DMS53 (cell line): ENCODE results near the gene GATA3.
A peak's percentile ranks its signal among the peaks of the same experiment; 100 is the strongest.

Experiments used
- DNase-seq: peaks from one replicate; lab custom pipeline; 2025; lab: John Stamatoyannopoulos, UW

The GATA3 gene

DNA sequence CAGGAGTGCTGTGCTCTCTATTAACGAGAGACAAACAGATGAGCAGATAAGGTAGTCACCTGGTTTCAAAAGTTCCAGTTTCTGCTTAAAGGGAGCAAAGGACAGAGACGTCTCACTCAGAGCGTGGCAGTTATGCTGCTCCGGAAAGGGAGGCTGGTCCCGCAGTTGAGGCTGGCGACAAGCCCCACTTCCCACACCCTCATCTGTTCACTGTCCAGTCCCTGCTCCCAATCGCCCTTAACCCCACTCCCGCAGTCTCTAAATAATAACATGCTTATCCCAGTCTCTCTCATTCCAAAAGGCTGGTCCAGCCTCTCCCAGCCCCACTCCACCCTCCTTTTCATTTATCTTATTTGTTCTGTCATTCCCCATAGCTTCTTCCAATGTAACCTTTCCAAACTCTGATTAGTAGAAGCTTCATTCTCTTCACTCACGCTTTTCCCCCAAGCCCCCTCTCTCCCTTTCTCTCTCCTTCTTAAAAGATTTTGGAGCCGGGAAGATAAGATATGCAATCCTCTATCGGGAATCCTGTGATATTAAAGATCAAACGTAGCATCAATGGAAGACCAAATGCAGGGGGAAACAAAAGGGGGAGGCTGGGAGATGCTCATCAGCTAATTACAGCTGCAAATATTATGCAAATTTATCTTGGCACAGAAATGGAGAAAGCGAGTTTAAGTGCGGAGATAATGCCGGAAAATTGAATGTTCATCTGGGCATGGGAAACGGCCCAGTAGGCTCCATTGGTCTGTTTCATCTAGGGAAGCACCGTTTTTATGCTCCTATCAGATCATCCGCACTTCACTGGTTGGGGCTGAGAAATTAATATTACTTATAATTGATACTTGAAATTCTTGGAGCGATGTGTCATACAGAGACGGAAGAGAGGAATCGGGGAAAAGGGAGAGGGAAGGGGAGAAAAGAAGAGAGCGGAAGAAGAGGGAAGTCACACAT, 16.3 kb upstream of the GATA3 start:
- no peak for DNase-seq

DNA sequence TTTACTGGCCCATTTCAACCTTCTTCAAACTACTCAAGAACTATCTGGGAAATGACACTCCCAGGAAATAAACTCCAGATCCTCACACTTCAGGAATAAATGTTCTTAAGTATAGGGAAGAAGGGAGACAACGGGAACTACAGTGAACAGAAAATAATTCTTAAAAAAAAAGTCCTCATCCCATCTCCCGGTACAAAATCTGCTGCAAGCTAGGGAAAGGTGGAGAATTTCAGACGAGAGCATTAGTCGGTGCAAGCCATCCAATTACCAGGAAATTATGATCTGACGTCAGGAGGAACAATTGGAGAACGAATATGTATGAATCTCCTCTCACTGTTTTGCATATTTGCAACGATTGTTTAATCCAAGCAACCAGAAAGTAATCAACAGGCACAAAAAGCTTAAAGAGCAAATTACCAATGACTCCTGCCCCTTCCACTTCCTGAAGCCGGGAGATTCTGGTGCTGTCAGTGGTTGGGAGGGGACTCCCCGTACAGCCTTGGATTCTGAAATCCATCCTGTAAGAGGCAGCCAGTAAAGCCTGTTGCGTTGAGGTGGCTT, 15.1 kb upstream of the GATA3 start:
- DNase-seq, result no peak

DNA sequence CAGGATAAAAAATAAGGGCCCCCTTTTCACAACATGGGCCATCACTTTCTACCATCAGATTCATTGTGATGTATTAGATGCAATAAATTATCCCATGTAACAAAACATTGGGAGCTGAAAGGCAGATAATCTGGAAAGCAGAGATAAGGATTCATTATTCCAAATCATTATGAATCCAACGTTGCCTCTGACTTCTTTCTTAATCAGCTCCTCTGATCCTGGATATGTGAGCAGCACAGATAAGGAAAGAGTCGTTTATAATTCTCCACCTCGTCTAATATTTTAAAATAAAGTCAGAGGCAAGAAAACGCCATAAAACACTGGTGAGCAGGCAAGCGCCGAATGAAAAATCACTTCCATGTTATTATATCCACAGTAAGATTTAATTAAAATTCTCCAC, 13.8 kb upstream of the GATA3 start:
- DNase-seq, result no peak

DNA sequence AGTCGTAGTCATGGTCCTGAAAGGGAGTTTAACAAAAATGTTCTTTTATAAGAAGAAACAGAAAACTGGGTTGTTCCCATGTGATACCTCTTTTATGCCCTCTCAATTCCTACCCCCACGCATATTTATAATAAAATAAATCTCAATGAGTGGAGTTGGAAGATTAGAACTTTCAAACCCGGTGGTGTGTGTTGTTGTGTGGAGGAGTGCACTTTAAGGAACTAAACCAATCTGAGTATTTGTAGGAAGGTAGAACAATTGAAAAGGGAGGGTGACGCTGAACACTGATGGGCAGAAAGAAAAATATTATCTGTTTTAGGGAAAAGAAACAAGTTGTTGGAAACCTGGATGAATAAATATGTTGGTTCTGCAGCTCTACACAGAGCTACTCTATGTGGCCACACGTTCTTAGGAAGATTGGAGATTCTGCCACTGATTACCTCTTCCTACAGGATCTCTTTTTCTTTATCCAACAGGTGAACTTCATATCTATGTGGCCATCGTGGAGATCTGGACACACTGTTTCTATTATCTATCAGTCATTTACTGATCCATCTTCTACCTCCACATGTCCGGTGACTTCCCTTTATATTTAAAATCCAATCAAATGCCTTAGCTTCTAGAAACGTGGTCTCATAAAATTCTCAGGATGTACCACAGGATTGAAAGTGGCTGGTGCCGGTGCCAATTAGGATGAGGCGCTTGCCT, 13.1 kb upstream of the GATA3 start:
- no peak for DNase-seq

DNA sequence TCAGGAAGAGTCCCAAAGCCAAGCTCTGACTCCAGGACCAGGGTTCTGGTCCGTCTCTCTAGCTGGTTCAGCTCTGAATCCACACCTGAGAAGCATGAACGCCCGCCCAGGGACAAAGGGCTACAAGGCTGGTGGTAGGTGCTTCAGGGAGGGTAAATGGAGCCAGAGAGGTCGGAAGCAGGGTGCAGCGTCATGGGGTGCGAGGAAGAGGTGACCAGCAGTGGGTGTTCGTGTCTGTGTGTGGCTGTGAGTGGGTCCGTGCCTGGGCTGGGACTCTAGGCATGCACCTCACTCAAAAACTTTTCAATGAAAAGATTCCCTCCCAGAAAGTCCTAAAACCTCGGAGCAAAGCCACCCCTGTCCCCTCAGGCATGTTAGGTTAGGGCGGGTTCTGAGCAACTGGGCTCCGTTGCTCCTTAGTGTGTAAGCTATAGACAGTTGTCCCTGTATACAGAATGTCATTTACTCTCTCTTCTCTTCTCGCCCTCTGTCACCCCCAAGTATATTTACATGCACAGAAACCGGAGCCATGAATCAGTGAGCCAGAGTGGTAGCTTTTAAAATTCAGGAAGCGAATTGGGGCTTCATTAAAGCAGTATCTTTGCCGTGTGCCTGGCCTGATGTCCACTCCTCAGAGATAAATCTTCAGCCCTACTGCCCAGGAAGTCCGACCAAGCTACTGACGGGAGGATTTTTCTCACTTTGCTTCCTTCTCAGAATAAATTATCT, 12.3 kb upstream of the GATA3 start:
- DNase-seq, result no peak

DNA sequence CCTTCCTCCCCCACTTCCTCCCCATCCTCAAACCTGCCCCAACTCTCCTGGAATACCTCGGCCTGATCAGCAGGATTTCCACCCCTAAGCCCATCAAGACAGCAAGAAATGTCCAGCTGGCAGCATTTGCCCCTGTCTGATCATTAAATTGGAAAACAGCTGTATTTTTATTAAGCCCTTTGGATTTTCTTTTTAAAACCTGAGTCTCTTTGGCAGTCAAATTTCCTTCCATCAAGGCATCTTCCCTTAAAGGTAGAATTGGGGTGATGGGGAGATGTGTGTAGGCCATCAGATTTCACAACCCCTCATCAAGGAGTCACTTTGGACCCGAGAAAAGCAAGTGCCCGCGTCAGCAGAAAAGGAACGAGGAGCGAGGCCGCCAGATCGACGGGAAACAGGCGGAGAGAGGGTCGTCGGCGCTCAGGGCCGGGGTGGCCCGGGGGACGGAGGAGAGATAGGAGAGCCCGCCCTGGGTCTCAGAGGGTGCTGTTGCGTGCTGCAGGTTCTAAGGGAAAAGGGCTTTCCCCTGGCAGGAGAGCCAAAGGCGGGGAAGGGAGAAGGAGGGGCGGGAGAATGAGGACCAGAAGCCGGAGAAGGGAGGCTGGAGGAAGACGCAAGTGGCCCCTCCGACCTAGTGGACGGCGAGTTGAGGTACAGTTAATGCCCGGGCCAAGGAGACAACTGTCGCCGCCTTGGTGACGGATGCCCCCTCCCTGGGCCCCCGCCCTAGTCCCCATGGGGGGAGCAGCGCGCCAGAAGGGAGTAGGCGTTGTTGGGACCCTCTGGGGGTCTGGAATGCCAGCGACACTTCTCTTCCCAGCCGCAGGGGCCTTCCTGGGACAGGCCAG, 11.5 kb upstream of the GATA3 start:
- no peak for DNase-seq

DNA sequence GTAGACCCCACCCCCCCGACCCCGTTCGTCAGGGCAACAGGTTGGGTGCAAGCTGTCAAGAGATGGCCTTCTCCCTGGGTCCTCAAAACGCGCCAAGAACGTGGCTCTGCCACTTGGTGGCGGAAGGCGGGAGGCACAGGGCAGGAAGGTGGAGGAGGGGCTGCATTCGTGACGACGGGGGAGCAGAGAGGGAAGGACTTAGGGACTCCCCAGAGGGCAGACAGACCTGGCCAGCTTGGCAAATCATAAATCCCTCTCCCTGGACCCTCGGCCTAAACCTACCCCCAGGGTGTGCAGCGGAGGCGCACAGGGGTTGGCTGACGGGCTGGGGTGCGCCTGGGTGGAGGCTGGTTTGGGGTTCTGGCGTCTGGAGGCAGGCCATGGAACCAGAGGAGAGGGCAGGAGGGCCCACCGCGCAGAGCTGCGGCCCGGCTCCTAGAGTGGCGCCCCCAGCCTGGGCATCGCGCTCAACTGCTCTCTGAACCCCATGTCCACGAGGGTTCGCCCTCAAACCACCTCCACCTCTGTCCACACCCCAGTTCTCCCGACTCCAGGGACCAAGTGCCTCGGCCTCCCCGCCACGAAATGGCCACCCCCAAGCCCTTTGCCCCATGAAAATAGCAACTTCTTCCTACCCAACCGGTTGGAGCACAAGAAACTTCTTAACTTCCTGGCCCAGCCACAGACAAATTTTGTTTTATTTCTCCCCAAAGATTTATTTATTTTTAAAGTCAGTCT, 10.8 kb upstream of the GATA3 start:
- DNase-seq, result no peak

DNA sequence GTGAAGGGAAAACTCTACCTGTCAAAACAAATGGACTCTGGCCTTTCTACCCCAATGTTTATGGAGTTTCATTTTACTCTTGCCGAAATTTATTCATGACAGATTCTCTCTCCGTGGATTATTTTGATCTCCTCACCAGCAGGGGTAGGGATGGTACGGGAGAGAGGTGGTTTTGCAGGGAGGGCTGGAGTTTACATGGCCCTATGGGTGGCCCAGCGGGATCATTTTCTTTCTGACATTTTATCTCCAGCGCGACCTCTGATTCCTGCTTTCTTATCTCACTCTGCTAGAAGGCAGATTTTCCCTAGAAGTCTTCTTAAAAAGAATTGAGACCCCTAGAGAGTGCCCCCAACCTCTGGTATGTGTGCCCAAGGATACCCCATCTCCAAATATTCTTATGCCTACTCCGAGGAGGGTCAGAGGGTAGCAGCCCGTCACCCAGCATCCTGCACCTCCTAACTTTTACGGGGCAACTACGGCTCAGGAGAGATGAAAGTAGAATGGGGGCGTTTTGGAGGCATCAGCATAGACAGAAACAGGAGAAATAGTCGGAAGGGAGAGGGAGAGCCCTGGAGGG, 10.1 kb upstream of the GATA3 start:
- DNase-seq, result no peak

DNA sequence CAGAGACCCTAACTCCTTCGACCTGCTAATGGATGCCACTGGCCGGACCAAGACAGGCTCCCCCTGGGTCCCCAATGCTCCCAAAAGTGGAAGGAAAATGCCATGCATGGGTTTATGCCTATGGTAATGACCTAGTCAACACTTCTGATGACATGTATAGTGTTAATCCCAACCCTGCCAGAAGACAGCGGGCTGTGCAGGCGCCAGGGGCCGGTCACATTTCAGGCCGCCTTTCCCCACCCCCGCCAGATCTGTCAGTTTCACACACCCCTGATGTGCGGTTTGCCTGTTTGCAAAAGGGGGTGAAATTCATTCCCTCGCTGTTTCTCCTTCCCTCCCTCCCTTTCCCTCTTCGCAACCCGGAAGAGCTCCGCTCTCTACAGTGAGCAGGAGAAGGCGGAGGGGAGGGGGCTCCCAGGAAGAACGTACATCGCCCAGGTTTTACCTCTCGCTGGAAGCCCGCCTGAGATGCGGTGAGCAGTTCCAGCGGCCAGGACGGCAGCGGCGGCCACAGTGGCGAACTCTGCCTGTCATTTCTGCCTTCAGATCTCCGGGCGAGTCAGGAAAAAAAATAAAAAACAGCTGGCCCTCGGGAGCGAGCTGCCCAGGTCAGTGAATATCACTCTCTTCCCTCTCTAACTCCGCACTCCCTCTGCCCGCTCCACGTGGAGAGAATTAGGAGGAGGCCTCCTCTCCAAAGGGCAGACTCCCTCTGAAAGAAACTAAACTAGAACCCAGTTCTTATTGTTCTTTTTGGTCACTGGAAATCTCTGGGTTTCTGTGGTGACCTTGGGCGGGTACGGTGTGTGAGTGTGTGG, 9.4 kb upstream of the GATA3 start:
- DNase-seq, result peak; percentile 48

DNA sequence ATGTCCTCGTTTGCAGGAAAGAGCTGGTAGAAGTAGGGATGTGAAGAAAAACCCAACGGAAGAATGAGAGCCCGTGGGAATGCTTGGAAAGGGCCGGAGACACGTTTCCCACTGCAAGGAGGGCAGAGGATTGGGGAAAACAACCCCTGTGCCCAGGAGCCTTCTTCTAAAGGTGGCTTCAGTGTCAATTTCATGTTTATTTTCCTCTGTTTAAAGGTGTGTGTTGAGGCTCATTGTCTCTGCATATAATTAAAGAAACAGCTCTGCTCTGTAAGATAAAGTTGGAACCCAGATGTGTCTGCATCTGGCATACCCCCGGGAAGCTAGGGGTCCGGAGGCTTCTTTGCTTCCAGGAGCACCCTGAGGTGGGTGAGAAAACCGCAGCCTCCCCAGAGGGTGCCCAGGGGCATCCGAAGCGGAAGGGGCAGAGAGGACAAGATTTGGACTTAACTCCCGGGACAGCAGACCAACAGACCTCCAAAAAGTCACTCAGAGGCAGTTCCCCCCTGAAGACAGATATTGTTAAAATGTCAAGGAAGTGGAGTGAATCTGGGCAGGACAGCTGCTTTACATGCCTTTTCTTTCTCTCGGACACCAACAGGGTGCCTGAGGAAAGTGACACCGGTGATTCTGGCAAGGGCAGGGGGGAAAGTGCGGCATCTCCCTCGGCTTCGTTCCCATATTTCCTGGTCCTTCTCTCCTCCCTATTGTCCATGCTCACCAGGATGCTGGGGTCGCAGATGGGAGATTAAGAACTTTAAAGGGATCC, 8.6 kb upstream of the GATA3 start:
- DNase-seq, result no peak

DNA sequence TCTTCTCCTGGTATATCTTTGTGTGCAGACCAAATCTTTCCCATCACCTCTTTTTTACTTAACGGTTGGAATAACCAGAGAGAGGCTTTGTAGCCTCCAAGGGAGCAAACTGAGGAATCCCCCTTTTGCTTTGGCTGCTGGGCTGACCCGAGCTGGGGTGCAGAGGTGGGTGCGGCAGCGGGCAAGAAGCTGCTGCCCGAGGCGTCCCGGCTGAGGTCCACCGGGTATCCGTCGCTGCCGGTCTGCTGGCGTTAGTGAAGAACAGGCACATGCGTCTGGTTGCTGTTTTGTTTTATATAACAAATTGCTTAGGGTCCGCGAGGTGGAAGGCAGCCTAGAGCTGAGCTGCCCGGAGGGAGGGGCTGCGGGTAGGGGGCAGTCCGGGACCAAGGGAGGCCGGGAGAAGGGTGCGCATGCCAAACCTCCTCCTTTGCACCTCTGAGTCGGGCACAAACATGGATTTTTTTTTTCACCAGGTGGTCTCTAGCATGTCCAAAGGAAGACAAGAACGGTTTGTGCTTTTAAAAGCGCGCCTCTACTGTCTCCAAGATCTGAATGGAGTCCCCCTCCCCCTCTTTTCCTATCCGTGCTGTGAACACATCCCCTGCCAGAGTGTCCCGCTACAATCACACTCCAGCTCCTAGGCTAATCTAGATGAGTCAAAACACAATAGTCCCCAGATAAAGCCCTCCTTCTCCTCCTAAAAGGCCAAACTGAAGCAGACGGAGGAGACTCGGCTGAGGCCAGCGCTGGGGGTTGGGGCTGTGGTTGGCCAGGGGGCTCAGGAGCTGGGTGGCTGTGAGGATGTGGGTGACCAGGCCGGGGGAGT, 6.8 kb upstream of the GATA3 start:
- DNase-seq, result no peak

DNA sequence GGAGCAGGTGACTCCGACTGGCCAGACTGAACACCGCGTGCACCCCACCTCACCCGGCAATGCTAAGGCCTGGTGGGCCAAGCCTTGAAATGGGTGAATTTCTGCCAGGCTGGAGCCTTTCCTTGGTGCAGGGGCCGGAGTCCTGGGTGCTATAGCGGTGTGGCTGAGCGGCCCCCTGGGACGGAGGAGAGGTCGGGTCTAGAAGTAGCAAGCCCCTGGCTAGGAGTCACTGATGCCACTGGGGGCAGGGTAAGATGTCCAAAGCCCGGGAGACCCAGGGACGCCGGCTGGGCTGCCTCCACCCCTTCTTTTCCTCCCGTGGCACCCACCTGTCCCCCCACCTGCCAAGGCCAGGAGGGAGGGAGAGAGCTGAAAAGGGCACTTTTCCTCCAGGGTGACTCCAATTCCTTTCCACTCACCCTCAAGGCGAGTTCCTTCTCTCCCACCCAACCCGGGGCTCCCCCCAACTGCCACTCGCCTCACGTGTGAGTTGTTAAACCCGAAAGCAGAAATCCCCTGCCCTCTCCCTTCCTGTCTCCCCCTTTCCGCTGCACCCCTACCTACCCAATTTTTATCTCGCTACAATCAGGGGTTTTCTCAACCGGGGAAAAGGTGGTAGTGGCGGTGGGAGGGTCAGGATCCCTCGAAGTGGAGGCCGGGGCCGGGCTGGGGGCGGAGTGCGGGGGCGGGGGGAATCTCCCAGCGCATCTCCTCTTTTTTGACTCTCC, 6.0 kb upstream of the GATA3 start:
- DNase-seq, result no peak

DNA sequence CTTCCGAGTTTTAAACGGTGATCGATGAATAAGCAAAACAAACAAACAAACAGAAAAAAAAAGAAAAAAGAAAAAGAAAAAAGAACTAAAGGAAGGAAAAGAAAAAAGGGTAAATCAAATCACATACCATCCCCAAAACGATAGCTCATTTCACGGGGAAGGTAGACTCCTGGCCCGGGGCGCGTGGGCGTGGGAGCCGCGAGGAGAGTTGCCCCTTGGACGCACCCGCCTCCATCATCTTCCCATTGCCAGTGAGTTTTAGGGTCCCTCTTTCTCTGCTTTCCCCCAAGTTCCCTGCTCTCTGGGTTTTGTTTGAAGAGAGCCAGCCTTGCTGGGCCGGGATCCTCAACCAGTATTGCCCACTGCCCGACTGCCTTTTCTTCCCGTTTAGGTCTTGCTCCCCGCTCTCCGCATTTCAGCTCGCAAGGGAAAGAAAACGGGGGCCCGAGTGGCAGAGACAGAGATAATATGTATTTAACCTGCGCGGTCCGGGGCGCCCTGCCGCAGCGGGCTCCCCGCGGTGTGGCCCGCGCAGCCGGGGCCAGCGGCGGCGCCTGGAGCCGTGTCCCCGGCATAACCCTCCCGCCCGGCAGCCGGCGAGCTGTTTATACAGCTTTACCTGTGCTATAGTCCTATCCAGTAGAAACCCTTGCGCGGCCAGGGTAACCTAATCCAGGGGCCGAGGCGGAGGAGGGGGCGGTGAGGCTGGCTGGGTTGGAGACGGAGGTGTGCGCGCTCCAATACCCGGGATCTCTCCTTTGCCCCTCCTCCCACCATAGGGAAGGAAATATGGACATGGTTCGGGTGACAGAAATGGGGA, 5.2 kb upstream of the GATA3 start:
- no peak for DNase-seq

DNA sequence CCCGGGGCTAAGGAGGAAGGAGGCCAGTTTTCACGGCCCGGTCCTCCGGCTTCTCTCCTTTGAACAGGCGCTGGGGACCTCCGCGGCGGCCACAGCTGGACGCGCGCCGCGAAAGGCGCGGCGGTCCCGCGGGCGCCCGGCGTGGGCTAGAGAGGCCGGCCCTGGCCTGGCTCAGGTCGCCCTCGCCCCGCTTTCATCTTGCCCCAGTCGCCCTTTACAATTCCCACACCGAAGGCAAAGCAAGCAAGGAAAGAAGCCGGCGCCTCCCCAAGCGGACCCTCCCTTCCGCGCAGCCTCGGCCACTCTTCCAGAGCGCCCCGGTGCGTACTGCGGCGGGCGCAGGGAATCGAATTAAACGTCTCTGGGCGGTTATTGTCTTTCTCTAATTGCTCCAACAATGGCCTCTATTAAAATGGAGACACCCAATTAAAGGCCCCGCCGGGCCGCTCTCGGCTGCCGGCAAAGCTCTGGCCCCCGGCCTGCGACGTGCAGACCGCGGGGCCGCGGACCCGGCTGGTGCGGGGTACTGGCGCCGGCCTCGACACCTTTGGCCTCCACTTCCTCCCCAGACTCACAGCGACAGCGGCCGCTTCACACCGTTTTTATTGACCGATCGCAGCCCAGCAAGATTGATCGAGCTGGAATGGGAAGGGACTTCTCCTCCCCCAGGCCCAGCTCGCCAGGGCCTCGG, 4.5 kb upstream of the GATA3 start:
- no peak for DNase-seq

DNA sequence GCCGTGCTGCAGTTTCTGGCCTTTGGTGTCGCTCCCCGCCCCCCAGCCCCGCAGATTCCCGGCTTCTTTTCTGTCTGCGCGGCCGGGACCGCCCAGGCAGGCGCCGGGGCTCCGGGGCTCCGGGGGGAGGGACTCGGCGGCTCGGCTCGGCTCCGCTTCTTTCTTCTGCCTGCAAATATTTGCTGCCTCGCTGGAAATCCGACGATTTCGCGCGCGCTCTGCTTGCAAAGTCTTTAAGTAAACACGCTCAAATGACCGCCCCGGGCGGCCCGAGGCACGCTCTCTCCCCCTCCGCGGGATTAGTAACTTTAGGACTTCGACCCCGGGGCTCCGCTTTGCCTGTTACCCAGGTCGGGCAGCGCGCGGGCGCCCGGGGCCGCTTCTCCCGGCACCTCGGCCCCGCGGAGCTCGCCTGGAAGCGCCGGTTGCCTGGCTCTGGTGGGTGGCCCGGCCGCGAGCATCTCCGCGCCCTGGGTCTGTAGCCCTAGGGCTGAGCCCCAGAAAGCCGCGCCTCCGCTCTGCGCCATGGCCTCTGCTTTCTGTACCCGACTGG, 3.9 kb upstream of the GATA3 start:
- DNase-seq, result peak; percentile 33
